Osteocyte (in vitro differentiated cells): ENCODE results near the gene PPP1R3G. TPM values are rescaled to one million over a fixed set of nuclear protein-coding genes. Genes with fewer than 3 reads are reported as not detected.

ENCODE experiments used
- DNase-seq: peaks from one replicate; pipeline ENCODE4 v3.0.0; 2021; ENCODE audit warnings: mixed read lengths; ENCODE audit not compliant: unreplicated experiment; ENCODE audit errors: extremely low spot score
- H3K27ac Mint-ChIP-seq: one replicate; pipeline ENCODE4 v1.8.0; 2021; ENCODE audit warnings: mild to moderate bottlenecking, mixed read lengths; ENCODE audit not compliant: unreplicated experiment
- H3K27me3 Mint-ChIP-seq: one replicate; pipeline ENCODE4 v1.8.0; 2021; ENCODE audit warnings: mixed read lengths; ENCODE audit not compliant: unreplicated experiment
- H3K36me3 Mint-ChIP-seq: one replicate; pipeline ENCODE4 v1.8.0; 2021; ENCODE audit warnings: mixed read lengths; ENCODE audit not compliant: unreplicated experiment
- H3K4me1 Mint-ChIP-seq: one replicate; pipeline ENCODE4 v1.8.0; 2021; ENCODE audit warnings: mixed read lengths; ENCODE audit not compliant: unreplicated experiment
- H3K4me3 Mint-ChIP-seq: one replicate; pipeline ENCODE4 v1.8.0; 2021; ENCODE audit warnings: mild to moderate bottlenecking, moderate library complexity, mixed read lengths; ENCODE audit not compliant: unreplicated experiment
- H3K9me3 Mint-ChIP-seq: one replicate; pipeline ENCODE4 v1.8.0; 2021; ENCODE audit warnings: mixed read lengths; ENCODE audit not compliant: unreplicated experiment
- total RNA-seq: library from RNA; stranded (reverse); gene quantifications from 2 replicates; pipeline ENCODE4 v1.2.1, GENCODE V29; 2021
- TF ChIP-seq, protein P1 (sequence below): fragments of 200-600 bp; sonication (generic); IDR thresholded peaks from 2 replicates; pipeline ENCODE4 v1.5.0; 2021; ENCODE audit warnings: antibody characterized with exemption, mild to moderate bottlenecking, moderate library complexity

Gene PPP1R3G
- total RNA-seq, 1 donor from 2014 or later, result 0.40 TPM

DNA sequence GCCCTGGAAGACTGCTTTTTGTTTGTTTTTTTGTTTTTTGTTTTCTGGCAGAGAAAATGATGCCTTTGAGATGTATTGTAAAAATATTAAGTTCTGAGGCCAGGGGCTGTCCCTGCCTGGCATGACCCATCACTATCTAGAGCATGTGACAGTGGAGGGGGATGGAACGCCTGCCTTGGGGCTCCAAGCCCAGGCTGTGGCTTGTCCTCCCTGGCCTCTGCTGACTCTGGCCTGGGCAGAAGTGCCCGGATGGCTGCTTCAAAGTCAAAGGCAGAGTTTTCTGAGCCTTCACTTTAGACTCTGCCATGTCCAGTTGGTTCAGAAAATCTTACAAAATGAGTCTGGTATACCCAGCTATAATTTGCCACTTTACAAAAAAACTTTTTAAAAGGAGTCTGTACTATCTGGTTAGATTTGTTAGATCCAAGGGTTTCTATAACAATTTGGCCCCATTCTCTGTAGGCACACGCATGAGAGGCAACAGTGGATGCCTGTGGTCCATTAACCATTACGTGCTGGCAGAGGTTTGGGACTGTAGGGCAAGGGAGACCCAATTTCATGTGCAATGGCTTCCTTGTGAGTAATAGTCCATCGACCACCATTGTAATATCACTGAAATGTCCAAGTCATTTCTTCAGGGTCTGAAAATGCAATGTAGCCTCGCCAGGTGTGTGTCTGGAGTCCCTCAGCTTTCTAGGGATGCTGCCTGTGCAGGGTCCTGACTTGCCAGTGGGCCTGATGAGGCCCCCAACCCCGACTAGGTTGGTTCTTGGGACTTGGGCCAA lies 8.3 kb downstream of the PPP1R3G start:
- Mint-ChIP-seq H3K4me1 (peaks cover 16% of the 10 kb centered on the region), H3K27me3 (peaks cover 17% of the 10 kb centered on the region), H3K4me3 (no peak overlapping the region), H3K27ac (no peak overlapping the region), H3K36me3 (no peaks in the 10 kb centered on the region), H3K9me3 (no peaks in the 10 kb centered on the region)
- TF ChIP-seq, protein P1, sequence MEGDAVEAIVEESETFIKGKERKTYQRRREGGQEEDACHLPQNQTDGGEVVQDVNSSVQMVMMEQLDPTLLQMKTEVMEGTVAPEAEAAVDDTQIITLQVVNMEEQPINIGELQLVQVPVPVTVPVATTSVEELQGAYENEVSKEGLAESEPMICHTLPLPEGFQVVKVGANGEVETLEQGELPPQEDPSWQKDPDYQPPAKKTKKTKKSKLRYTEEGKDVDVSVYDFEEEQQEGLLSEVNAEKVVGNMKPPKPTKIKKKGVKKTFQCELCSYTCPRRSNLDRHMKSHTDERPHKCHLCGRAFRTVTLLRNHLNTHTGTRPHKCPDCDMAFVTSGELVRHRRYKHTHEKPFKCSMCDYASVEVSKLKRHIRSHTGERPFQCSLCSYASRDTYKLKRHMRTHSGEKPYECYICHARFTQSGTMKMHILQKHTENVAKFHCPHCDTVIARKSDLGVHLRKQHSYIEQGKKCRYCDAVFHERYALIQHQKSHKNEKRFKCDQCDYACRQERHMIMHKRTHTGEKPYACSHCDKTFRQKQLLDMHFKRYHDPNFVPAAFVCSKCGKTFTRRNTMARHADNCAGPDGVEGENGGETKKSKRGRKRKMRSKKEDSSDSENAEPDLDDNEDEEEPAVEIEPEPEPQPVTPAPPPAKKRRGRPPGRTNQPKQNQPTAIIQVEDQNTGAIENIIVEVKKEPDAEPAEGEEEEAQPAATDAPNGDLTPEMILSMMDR, result no peak
- no peak for DNase-seq

- Mint-ChIP-seq H3K27me3 (peaks cover 17% of the 10 kb centered on the region), H3K9me3 (no peaks in the 10 kb centered on the region), H3K4me1 (peaks cover 16% of the 10 kb centered on the region), H3K27ac (peak overlapping the region; percentile 73), H3K4me3 (no peak overlapping the region), H3K36me3 (no peaks in the 10 kb centered on the region)
- TF ChIP-seq, protein P1, result no peak
- no peak for DNase-seq
Measured at GRCh38 chr6:5094327-5094726, 9.2 kb downstream of the PPP1R3G start.

- no peaks in the 10 kb centered on the region for H3K36me3 Mint-ChIP-seq
- peaks cover 16% of the 10 kb centered on the region for H3K4me1 Mint-ChIP-seq
- TF ChIP-seq, protein P1, result no peak
- no peak overlapping the region for H3K27ac Mint-ChIP-seq
- DNase-seq, result no peak
- peaks cover 11% of the 10 kb centered on the region for H3K27me3 Mint-ChIP-seq
- H3K9me3 Mint-ChIP-seq, result no peaks in the 10 kb centered on the region
- H3K4me3 Mint-ChIP-seq, result no peak overlapping the region
Measured at GRCh38 chr6:5095236-5095635, 10.1 kb downstream of the PPP1R3G start.

GRCh38 chr6:5096482-5096881 lies 11.3 kb downstream of the PPP1R3G start:
- Mint-ChIP-seq H3K36me3 (no peaks in the 10 kb centered on the region), H3K4me1 (peaks cover 16% of the 10 kb centered on the region), H3K27me3 (peaks cover 6% of the 10 kb centered on the region), H3K27ac (no peak overlapping the region), H3K4me3 (no peak overlapping the region), H3K9me3 (no peaks in the 10 kb centered on the region)
- TF ChIP-seq, protein P1, result no peak
- no peak for DNase-seq

DNA sequence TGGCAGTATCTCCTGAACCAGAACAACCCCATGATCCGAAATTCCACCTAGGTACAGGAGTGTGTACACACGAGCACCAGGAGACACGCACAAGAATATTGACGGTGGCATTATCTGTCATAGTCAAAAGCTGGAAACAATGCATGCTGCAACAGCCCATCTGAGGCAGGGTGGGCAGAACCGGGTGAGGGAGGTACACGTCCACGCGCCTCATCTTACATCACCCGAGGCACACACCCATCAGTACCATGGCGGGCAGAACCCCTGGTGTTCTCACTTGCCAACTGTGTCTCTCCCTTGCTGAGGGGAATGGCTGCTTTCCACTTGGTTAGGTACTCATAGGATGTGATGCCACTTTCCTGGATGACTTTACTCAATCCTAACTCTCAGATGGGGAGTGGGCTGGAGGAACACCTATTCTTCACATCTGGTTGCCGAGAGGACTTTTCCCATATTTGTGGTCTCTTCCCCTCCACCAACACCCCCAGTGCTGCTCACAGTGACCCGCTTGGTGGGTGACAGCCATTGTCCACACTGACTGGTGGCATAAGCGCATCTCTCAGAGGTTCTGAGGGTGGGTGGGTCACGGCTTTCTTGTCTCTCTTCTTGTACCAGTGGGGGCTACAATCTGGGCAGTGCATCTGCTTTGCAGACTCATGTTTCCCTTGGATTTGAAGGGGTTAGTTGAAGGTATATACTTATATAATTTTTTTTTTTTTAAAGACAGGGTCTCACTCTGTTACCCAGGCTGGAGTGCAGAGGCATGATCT lies 13.5 kb downstream of the PPP1R3G start:
- Mint-ChIP-seq H3K27ac (no peak overlapping the region), H3K27me3 (no peaks in the 10 kb centered on the region), H3K4me1 (peaks cover 14% of the 10 kb centered on the region), H3K9me3 (no peaks in the 10 kb centered on the region), H3K36me3 (no peaks in the 10 kb centered on the region), H3K4me3 (no peak overlapping the region)
- TF ChIP-seq, protein P1, result no peak
- DNase-seq, result no peak
